HEK293T (cell line): ENCODE data around the gene ALPL.

Experiments used
- ARNT ChIP-seq: fragments of 450-650 bp; IDR thresholded peaks from 2 replicates; pipeline ENCODE4 v1.6.1; 2017; ENCODE audit warnings: mild to moderate bottlenecking
- BHLHE40 ChIP-seq: fragments of 450-650 bp; IDR thresholded peaks from 2 replicates; pipeline ENCODE4 v1.6.1; 2016; ENCODE audit warnings: mild to moderate bottlenecking, moderate library complexity, borderline replicate concordance
- CTBP1 ChIP-seq: fragments of 450-650 bp; IDR thresholded peaks from 2 replicates; pipeline ENCODE4 v1.6.1; 2016; ENCODE audit warnings: borderline replicate concordance
- ELF4 ChIP-seq: fragments of 450-650 bp; IDR thresholded peaks from 2 replicates; pipeline ENCODE4 v1.6.1; 2017; ENCODE audit warnings: antibody characterized with exemption
- FOXA1 ChIP-seq: fragments of 450-650 bp; IDR thresholded peaks from 2 replicates; pipeline ENCODE4 v1.6.1; 2016; ENCODE audit warnings: mild to moderate bottlenecking
- FOXK2 ChIP-seq: fragments of 450-650 bp; IDR thresholded peaks from 2 replicates; pipeline ENCODE4 v1.6.1; 2016; ENCODE audit warnings: mild to moderate bottlenecking
- FOXM1 ChIP-seq: fragments of 450-650 bp; IDR thresholded peaks from 2 replicates; pipeline ENCODE4 v1.6.1; 2017; ENCODE audit warnings: mild to moderate bottlenecking, borderline replicate concordance
- HDGF ChIP-seq: fragments of 450-650 bp; IDR thresholded peaks from 2 replicates; pipeline ENCODE4 v1.6.1; 2017; ENCODE audit warnings: antibody characterized with exemption, borderline replicate concordance
- L3MBTL2 ChIP-seq: fragments of 450-650 bp; conservative IDR thresholded peaks from 2 replicates; pipeline ENCODE4 v1.6.1; 2016; ENCODE audit warnings: mild to moderate bottlenecking
- PKNOX1 ChIP-seq: fragments of 450-650 bp; IDR thresholded peaks from 2 replicates; pipeline ENCODE4 v1.6.1; 2016
- SP1 ChIP-seq: fragments of 450-650 bp; IDR thresholded peaks from 2 replicates; pipeline ENCODE4 v1.6.1; 2017
- SUZ12 ChIP-seq: fragments of 450-650 bp; IDR thresholded peaks from 2 replicates; pipeline ENCODE4 v1.6.1; 2016; ENCODE audit warnings: mild to moderate bottlenecking
- TARDBP ChIP-seq: fragments of 450-650 bp; IDR thresholded peaks from 2 replicates; pipeline ENCODE4 v1.6.1; 2016

GRCh38 chr1:21601278-21602048, 92.2 kb downstream of the ALPL start:
- no peak for TF ChIP-seq SP1
- no peak for TF ChIP-seq ELF4
- TF ChIP-seq FOXK2 = no peak
- TF ChIP-seq BHLHE40 = no peak
- TF ChIP-seq L3MBTL2 = no peak
- TF ChIP-seq HDGF = no peak
- no peak for TF ChIP-seq FOXA1
- no peak for TF ChIP-seq ARNT
- TF ChIP-seq SUZ12 = no peak
- TF ChIP-seq PKNOX1 = no peak
- TF ChIP-seq FOXM1 = no peak
- no peak for TF ChIP-seq CTBP1
- TF ChIP-seq TARDBP = no peak
